H1 (cell line): ENCODE results near the gene UGT1A1. TPM values are rescaled to one million over a fixed set of nuclear protein-coding genes. Genes with fewer than 3 reads are reported as not detected.

Experiments used
- CTCF ChIA-PET: fragments of 300-600 bp; sonication (Branson Sonifier 250); formaldehyde crosslinking; loops from one replicate; lab custom pipeline; 2021; ENCODE audit not compliant: partially characterized antibody; lab: Charles Lee
- POLR2A ChIA-PET: fragments of 300-600 bp; sonication (Branson Sonifier 250); formaldehyde crosslinking; loops from one replicate; lab custom pipeline; 2021; ENCODE audit warnings: inconsistent platforms; ENCODE audit not compliant: partially characterized antibody; lab: Charles Lee
- DNase-seq, 2 experiments: peaks; one replicate each; pipeline versions ENCODE4 v3.0.0 to v3.0.0-alpha.2; 2010 to 2022; ENCODE audit warnings: low spot score in 2 of 2, low read depth in 1 of 2, mixed read lengths in 1 of 2
- FAIRE-seq: peaks from 2 replicates; lab custom pipeline; 2011; peaks lifted over from hg19 to GRCh38; lab: Jason Lieb, UNC
- H2AFZ ChIP-seq: 2 replicates; pipeline ENCODE4 v1.8.1; 2012; ENCODE audit warnings: low read length, inconsistent platforms
- H2AK5ac ChIP-seq: 2 replicates; pipeline ENCODE4 v1.6.1; 2013; ENCODE audit warnings: low read depth, low read length
- H2BK120ac ChIP-seq: replicated peaks from 2 replicates; pipeline ENCODE3; 2013; ENCODE audit warnings: low read depth, low read length, inconsistent platforms
- H2BK12ac ChIP-seq: 2 replicates; pipeline ENCODE4 v1.6.1; 2013; ENCODE audit warnings: low read depth, low read length
- H2BK15ac ChIP-seq: 2 replicates; pipeline ENCODE4 v1.6.1; 2013; ENCODE audit warnings: low read length
- H2BK20ac ChIP-seq: 2 replicates; pipeline ENCODE4 v1.6.1; 2013; ENCODE audit warnings: low read length
- H2BK5ac ChIP-seq: 2 replicates; pipeline ENCODE4 v1.6.1; 2013; ENCODE audit warnings: low read depth, low read length
- H3K14ac ChIP-seq: 2 replicates; pipeline ENCODE4 v1.6.1; 2013; ENCODE audit warnings: inconsistent platforms; ENCODE audit not compliant: insufficient read length
- H3K18ac ChIP-seq: 2 replicates; pipeline ENCODE4 v1.6.1; 2013; ENCODE audit warnings: low read length; ENCODE audit errors: extremely low read depth
- H3K23ac ChIP-seq: 2 replicates; pipeline ENCODE4 v1.6.1; 2013; ENCODE audit warnings: inconsistent platforms; ENCODE audit not compliant: insufficient read length
- H3K23me2 ChIP-seq: 2 replicates; pipeline ENCODE4 v1.6.1; 2013; ENCODE audit warnings: low read depth, low read length
- H3K27ac ChIP-seq: 2 replicates; pipeline ENCODE4 v1.6.1; 2011; ENCODE audit warnings: low read depth, low read length, inconsistent platforms
- H3K27me3 ChIP-seq, 4 experiments: replicated peaks in 1 of 4; 1 replicate in 1 of 4; 2 replicates in 3 of 4; pipeline versions ENCODE4 v1.6.1 to v1.8.1; 2011 to 2013; ENCODE audit warnings: low read length in 3 of 4, mild to moderate bottlenecking in 3 of 4, inconsistent platforms in 2 of 4, mixed read lengths in 2 of 4, moderate library complexity in 1 of 4; ENCODE audit not compliant: control insufficient read depth in 3 of 4, insufficient read depth in 3 of 4; ENCODE audit errors: extremely low read depth in 1 of 4
- H3K36me3 ChIP-seq, 4 experiments: 2 replicates each; pipeline versions ENCODE4 v1.6.1 to v1.8.1; 2011 to 2013; ENCODE audit warnings: mild to moderate bottlenecking in 4 of 4, low read length in 3 of 4, moderate library complexity in 2 of 4, control low read depth in 1 of 4, inconsistent platforms in 1 of 4; ENCODE audit not compliant: insufficient read depth in 4 of 4, control insufficient read depth in 2 of 4
- H3K4ac ChIP-seq: replicated peaks from 2 replicates; pipeline ENCODE3; 2013; ENCODE audit warnings: low read length, low read depth, mixed read lengths, inconsistent platforms; ENCODE audit not compliant: insufficient read length
- H3K4me1 ChIP-seq, 4 experiments: replicated peaks in 1 of 4; 1 replicate in 1 of 4; 2 replicates in 3 of 4; pipeline versions ENCODE4 v1.6.1 to v1.8.1; 2011 to 2013; ENCODE audit warnings: low read length in 3 of 4, inconsistent platforms in 2 of 4, mixed read lengths in 1 of 4; ENCODE audit not compliant: insufficient read depth in 4 of 4, control insufficient read depth in 3 of 4
- H3K4me2 ChIP-seq, 2 experiments: 2 replicates each; pipeline versions ENCODE4 v1.6.1 to v1.8.1; 2011 to 2013; ENCODE audit warnings: low read depth in 2 of 2, low read length in 2 of 2, control low read depth in 1 of 2, inconsistent platforms in 1 of 2, mild to moderate bottlenecking in 1 of 2; ENCODE audit not compliant: insufficient read depth in 1 of 2
- H3K4me3 ChIP-seq, 4 experiments: fragments of 200-600, 300-600 bp in 1 of 4; sonication (generic), shearing (Covaris generic), sonication (Bioruptor Twin) in 1 of 4; 2 replicates each; pipeline versions ENCODE4 v1.5.1 to v1.8.1; 2011 to 2016; ENCODE audit warnings: low read length in 4 of 4, low read depth in 3 of 4, control low read depth in 2 of 4, inconsistent platforms in 2 of 4, mild to moderate bottlenecking in 2 of 4, mixed read lengths in 1 of 4, moderate library complexity in 1 of 4; ENCODE audit not compliant: insufficient read depth in 2 of 4; ENCODE audit errors: extremely low read depth in 1 of 4
- H3K56ac ChIP-seq: replicated peaks from 2 replicates; pipeline ENCODE3; 2013; ENCODE audit warnings: low read depth, mild to moderate bottlenecking, mixed read lengths, low read length, inconsistent platforms; ENCODE audit not compliant: insufficient read length
- H3K79me1 ChIP-seq: 2 replicates; pipeline ENCODE4 v1.6.1; 2013; ENCODE audit warnings: low read depth, low read length, control low read depth
- H3K79me2 ChIP-seq, 2 experiments: 2 replicates each; pipeline versions ENCODE4 v1.6.1 to v1.8.1; 2012 to 2013; ENCODE audit warnings: low read length in 2 of 2, mild to moderate bottlenecking in 2 of 2, inconsistent platforms in 1 of 2; ENCODE audit not compliant: insufficient read depth in 2 of 2, control insufficient read depth in 1 of 2
- H3K9ac ChIP-seq, 4 experiments: replicated peaks in 1 of 4; 1 replicate in 1 of 4; 2 replicates in 3 of 4; pipeline versions ENCODE4 v1.6.1 to v1.8.1; 2011 to 2013; ENCODE audit warnings: low read depth in 3 of 4, low read length in 3 of 4, control low read depth in 2 of 4, mild to moderate bottlenecking in 2 of 4, moderate library complexity in 2 of 4, inconsistent platforms in 1 of 4; ENCODE audit errors: extremely low read depth in 1 of 4
- H3K9me3 ChIP-seq, 2 experiments: 2 replicates each; pipeline versions ENCODE4 v1.6.1 to v1.8.1; 2012 to 2013; ENCODE audit warnings: mild to moderate bottlenecking in 2 of 2, moderate library complexity in 2 of 2, control low read depth in 1 of 2, inconsistent platforms in 1 of 2, low read depth in 1 of 2, low read length in 1 of 2, mixed read lengths in 1 of 2; ENCODE audit not compliant: insufficient read depth in 2 of 2
- H4K20me1 ChIP-seq, 2 experiments: replicated peaks in 1 of 2; 2 replicates each; pipeline versions ENCODE3 to v1.8.1; 2011 to 2013; ENCODE audit warnings: inconsistent platforms in 2 of 2, low read length in 2 of 2, mild to moderate bottlenecking in 1 of 2; ENCODE audit not compliant: insufficient read depth in 2 of 2, control insufficient read depth in 1 of 2
- H4K5ac ChIP-seq: 2 replicates; pipeline ENCODE4 v1.6.1; 2013; ENCODE audit warnings: low read length, low read depth, mixed read lengths, inconsistent platforms; ENCODE audit not compliant: insufficient read length
- H4K8ac ChIP-seq: 2 replicates; pipeline ENCODE4 v1.8.0; 2013; ENCODE audit warnings: mild to moderate bottlenecking, moderate library complexity, low read length, inconsistent platforms; ENCODE audit not compliant: insufficient read depth; ENCODE audit errors: extremely low read depth
- H4K91ac ChIP-seq: replicated peaks from 2 replicates; pipeline ENCODE3; 2013; ENCODE audit warnings: low read length, mixed read lengths, inconsistent platforms; ENCODE audit not compliant: insufficient read length
- ATF3 ChIP-seq: IDR thresholded peaks from 2 replicates; pipeline ENCODE4 v1.6.1; 2011; ENCODE audit warnings: low read depth, mild to moderate bottlenecking, low read length; ENCODE audit not compliant: insufficient read depth
- BRCA1 ChIP-seq: IDR thresholded peaks from 2 replicates; pipeline ENCODE4 v1.6.1; 2012; ENCODE audit warnings: low read depth, low read length, improper control_type of control experiment
- CBX8 ChIP-seq: fragments of 300-800, 300-1000 bp; sonication (generic); IDR thresholded peaks from 2 replicates; pipeline ENCODE4 v1.7.1; 2016; ENCODE audit warnings: low read depth, low read length, borderline replicate concordance
- HDAC2 ChIP-seq, 2 experiments: fragments of 300-600 bp in 1 of 2; sonication (generic) in 1 of 2; IDR thresholded peaks; 2 replicates each; pipeline ENCODE4 v1.6.1; 2011 to 2012; ENCODE audit warnings: low read depth in 2 of 2, low read length in 2 of 2, mild to moderate bottlenecking in 2 of 2, moderate library complexity in 2 of 2, borderline replicate concordance in 1 of 2, inconsistent platforms in 1 of 2
- MAFK ChIP-seq: IDR thresholded peaks from 2 replicates; pipeline ENCODE4 v1.6.1; 2012; ENCODE audit warnings: low read depth, mild to moderate bottlenecking, improper control_type of control experiment, low read length
- NANOG ChIP-seq: IDR thresholded peaks from 2 replicates; pipeline ENCODE4 v1.6.1; 2011; ENCODE audit warnings: low read length, low read depth, mild to moderate bottlenecking, inconsistent platforms; ENCODE audit not compliant: insufficient read depth, poor library complexity, severe bottlenecking
- SIRT6 ChIP-seq: IDR thresholded peaks from one replicate; pipeline ENCODE4 v1.7.1; 2012; ENCODE audit warnings: low read length, inconsistent platforms
- SRF ChIP-seq: IDR thresholded peaks from 2 replicates; pipeline ENCODE4 v1.6.1; 2011; ENCODE audit warnings: mild to moderate bottlenecking, low read depth, low read length, moderate library complexity
- WGBS, 2 experiments: shearing (Covaris generic) in 1 of 2; methylation state at CpG; one replicate each; pipeline versions ENCODE4 v1.1.6 to v1.1.7; 2013 to 2015; ENCODE audit warnings: low lambda C conversion rate in 2 of 2, mixed read lengths in 2 of 2, inconsistent platforms in 1 of 2, low coverage in 1 of 2, missing lambda C conversion rate in 1 of 2; ENCODE audit not compliant: insufficient replicate concordance in 2 of 2, insufficient coverage in 1 of 2, insufficient read length in 1 of 2; ENCODE audit errors: extremely low coverage in 1 of 2, missing lambda C conversion rate in 1 of 2; 5-methylcytosine and 5-hydroxymethylcytosine counted together
- polyA plus RNA-seq, 7 experiments: library from polyadenylated mRNA; depleted of rRNA in 3 of 7; stranded (reverse) in 5 of 7; unstranded in 2 of 7; fragments of >200 nt in 5 of 7; fragments of 200-250 nt in 2 of 7; gene quantifications; 1 replicate in 5 of 7; 2 replicates in 1 of 7; 4 replicates in 1 of 7; pipeline versions ENCODE4 v1.2.1 to v1.2.3, GENCODE V29; 2011 to 2013; ENCODE audit warnings: missing spikeins in 2 of 7, mixed read lengths in 2 of 7
- total RNA-seq: library from RNA; stranded (reverse); fragmentation: NEBNext Ultra II Directional; extraction: Animal tissue kit (Norgen Biotek cat#: 25700); gene quantifications from 2 replicates; pipeline ENCODE4 v1.2.1, GENCODE V29; 2021
- TF ChIP-seq, protein P1 (sequence below): IDR thresholded peaks from 2 replicates; pipeline ENCODE4 v1.6.1; 2012; ENCODE audit warnings: inconsistent platforms

The UGT1A1 gene
- total and polyA plus RNA-seq, 2 of the 8 experiments (the other 6 are each of a cell fraction or from before 2014, with no cell fraction given) = not detected

DNA sequence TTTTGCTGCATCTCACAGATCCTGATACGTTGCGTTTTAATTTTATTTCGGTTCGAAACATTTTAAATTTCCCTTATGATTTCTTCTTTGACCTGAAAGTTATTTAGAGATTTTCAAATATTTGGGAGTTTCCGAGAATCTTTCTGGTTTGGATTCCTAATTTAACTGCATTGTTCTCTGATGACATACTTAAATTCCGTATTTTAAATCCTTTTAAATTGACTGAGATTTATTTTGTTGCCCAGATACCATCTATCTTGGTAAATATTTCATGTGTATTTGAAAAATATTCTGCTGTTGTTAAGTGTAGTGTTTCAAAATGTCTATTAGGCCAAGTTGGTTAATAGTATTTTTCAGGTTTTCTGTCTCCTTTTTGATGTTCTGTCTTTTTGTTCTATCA lies 55.8 kb downstream of the UGT1A1 start:
- no peak overlapping the region for H3K56ac ChIP-seq
- no peak overlapping the region for H2BK120ac ChIP-seq
- CTCF ChIA-PET = no interaction called here
- H2BK20ac ChIP-seq = no peak overlapping the region
- no peak overlapping the region for H2BK12ac ChIP-seq
- no peak for FAIRE-seq
- no peaks in the 10 kb centered on the region for H4K20me1 ChIP-seq
- no peak overlapping the region for H3K18ac ChIP-seq
- H2AK5ac ChIP-seq = no peak overlapping the region
- no peak overlapping the region for H3K4ac ChIP-seq
- H3K79me1 ChIP-seq = no peaks in the 10 kb centered on the region
- H2BK5ac ChIP-seq = no peak overlapping the region
- H2AFZ ChIP-seq = no peak overlapping the region
- H3K79me2 ChIP-seq = no peaks in the 10 kb centered on the region
- no peak overlapping the region for H3K9ac ChIP-seq
- no peak for DNase-seq
- no peaks in the 10 kb centered on the region for H3K4me1 ChIP-seq
- H3K23ac ChIP-seq = no peak overlapping the region
- no peak overlapping the region for H2BK15ac ChIP-seq
- H3K36me3 ChIP-seq = no peaks in the 10 kb centered on the region
- no peaks in the 10 kb centered on the region for H3K23me2 ChIP-seq
- H3K9me3 ChIP-seq = no peaks in the 10 kb centered on the region
- H3K4me2 ChIP-seq = no peak overlapping the region
- H3K27ac ChIP-seq = no peak overlapping the region
- POLR2A ChIA-PET = no interaction called here
- no peak overlapping the region for H3K14ac ChIP-seq
- TF ChIP-seq, protein P1, sequence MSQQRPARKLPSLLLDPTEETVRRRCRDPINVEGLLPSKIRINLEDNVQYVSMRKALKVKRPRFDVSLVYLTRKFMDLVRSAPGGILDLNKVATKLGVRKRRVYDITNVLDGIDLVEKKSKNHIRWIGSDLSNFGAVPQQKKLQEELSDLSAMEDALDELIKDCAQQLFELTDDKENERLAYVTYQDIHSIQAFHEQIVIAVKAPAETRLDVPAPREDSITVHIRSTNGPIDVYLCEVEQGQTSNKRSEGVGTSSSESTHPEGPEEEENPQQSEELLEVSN = no peak
- TF ChIP-seq MAFK (no peak), HDAC2 (IDR thresholded peaks at IDR 0.05; ENCODE audit: borderline replicate concordance in 1 of 2, low read depth in 2 of 2, low read length in 2 of 2) (no peak), SRF (no peak), NANOG (no peak), ATF3 (no peak), BRCA1 (no peak), SIRT6 (no peak), CBX8 (no peak)
- H4K91ac ChIP-seq = no peak overlapping the region
- H4K5ac ChIP-seq = no peak overlapping the region
- 84% methylated on average over 6 of the region's 6 CpGs; no CpG with 5 or more reads in 1 of the 2 experiments for WGBS, 2 experiments
- no peak overlapping the region for H3K4me3 ChIP-seq
- H4K8ac ChIP-seq = no peak overlapping the region
- H3K27me3 ChIP-seq = no peaks in the 10 kb centered on the region
